ENCODE measurements around the gene SHISAL2A.
A peak's percentile ranks its signal among the peaks of the same experiment; 100 is the strongest.

The SHISAL2A gene

GRCh38 chr1:52676249-52676903 lies 43.4 kb downstream of the SHISAL2A start:
- no peak for TF ChIP-seq GATA2 (IDR thresholded peaks at IDR 0.05; ENCODE audit: low read depth, low read length)
- TF ChIP-seq GATA3 (IDR thresholded peaks at IDR 0.05; ENCODE audit: low read depth, low read length): no peak

DNA sequence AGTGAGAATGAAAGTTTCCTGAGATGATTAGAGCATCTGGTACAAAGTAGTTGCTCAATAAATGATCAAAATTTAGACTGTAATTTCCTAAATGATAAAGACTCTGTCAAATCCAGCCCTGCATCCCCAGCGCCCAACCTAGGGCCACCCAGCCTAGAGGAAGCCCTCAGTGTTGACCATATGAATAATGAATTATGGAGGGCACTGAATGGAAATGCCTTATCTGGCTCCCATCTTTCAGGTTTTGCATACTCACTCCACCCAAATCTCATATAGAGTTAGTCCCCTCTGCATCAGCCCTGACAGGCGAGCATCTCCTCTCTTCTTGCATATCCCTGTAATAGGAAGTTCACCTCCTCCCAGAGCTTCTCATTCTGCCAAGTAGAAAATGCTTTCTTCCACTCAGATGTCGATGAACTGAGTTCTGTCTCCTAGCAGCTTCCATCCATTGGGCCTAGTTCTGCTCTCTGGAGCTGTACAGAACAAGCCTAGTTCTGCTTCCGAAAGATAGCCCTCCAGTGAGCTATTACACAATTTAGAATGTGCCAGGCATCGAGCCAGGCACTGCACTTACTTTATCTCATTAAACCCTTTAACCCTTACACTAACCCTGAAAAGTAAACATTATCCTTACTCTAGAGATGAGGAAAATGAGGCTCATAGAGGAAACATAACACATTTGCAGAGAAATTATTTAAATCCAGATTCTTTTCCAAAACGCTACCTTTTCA lies 44.3 kb downstream of the SHISAL2A start:
- TF ChIP-seq GATA3 (IDR thresholded peaks at IDR 0.05; ENCODE audit: low read depth, low read length): no peak
- peak; percentile 33 for TF ChIP-seq GATA2 (IDR thresholded peaks at IDR 0.05; ENCODE audit: low read depth, low read length)

DNA sequence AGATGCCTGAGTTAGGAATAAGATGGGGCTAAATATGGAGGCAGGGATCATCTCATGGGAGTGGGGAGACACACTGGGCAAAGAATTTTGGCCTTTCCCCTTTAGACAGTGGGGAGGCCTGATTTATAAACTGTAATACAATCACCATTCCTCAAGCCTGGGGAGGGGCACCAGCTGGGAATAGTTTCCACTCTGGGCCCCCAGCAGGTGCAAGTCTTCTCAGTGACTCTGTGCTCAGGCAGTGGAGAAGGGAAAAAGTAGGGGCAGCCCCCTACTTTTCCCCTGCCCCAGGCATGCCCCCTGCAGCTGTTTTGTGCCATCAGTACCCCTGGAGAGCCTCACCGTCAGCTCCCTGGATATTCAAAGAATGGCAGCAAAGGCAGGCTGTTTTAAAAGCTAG lies 46.1 kb downstream of the SHISAL2A start:
- no peak for TF ChIP-seq GATA3 (IDR thresholded peaks at IDR 0.05; ENCODE audit: low read depth, low read length)
- TF ChIP-seq GATA2 (IDR thresholded peaks at IDR 0.05; ENCODE audit: low read depth, low read length): no peak

GRCh38 chr1:52679498-52679897 lies 46.5 kb downstream of the SHISAL2A start:
- no peak for TF ChIP-seq GATA3 (IDR thresholded peaks at IDR 0.05; ENCODE audit: low read depth, low read length)
- no peak for TF ChIP-seq GATA2 (IDR thresholded peaks at IDR 0.05; ENCODE audit: low read depth, low read length)

DNA sequence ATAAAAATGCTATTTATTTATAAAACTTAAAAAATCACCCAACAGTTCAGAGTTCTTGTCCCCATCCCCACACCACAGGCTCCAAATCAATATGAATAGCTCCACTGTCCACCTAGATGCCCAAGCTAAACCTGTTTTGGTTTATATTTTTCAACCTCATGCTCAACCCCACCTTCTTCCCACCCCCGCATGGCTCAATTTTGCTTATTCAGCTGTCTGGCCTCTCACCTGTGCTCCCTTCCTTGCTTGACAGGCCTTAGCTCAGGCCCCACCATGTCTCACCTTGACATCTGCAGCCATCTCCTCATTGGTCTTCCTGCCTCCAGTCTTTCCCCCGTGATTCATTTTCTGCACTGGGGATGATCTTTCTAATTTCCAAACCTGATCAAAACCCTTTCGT lies 47.4 kb downstream of the SHISAL2A start:
- TF ChIP-seq GATA3 (IDR thresholded peaks at IDR 0.05; ENCODE audit: low read depth, low read length) (no peak), GATA2 (IDR thresholded peaks at IDR 0.05; ENCODE audit: low read depth, low read length) (no peak)

DNA sequence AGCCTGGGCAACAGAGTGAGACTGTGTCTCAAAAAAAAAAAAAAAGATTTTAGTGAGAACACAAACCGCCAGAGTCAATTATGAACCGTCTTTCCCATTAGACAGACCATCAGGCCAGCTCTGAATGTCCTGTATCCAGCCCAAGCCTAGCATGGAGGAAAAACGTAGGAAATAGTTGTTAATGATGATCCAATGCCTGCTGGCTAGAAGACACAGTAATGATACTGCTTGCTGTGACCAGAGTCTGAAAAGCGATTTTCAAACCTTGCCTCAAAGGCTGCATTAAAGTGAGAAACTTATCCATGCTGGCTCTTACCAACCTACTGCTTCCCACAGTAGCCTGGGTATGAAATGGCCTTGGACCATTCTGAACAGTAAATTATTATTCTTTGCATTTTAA lies 48.2 kb downstream of the SHISAL2A start:
- TF ChIP-seq GATA2 (IDR thresholded peaks at IDR 0.05; ENCODE audit: low read depth, low read length): no peak
- no peak for TF ChIP-seq GATA3 (IDR thresholded peaks at IDR 0.05; ENCODE audit: low read depth, low read length)

GRCh38 chr1:52683367-52683940 lies 50.5 kb downstream of the SHISAL2A start:
- TF ChIP-seq GATA3 (IDR thresholded peaks at IDR 0.05; ENCODE audit: low read depth, low read length): no peak
- no peak for TF ChIP-seq GATA2 (IDR thresholded peaks at IDR 0.05; ENCODE audit: low read depth, low read length)

DNA sequence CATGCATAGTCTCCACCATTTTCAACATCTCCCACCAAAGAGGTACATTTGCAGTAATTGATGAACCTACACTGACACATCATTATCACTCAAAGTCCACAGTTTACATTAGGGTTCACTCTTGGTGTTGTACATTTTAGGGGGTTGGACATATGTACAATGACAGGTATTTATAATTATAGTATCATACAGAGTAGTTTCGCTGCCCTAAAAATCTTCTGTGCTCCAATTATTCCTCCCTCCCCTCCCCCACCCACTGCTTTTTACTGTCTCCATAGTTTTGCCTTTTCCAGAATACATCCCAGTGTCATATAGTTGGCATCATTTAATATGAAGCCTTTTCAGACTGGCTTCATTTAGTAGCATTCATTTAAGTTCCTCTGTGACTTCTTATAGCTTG lies 51.6 kb downstream of the SHISAL2A start:
- TF ChIP-seq GATA3 (IDR thresholded peaks at IDR 0.05; ENCODE audit: low read depth, low read length): no peak
- TF ChIP-seq GATA2 (IDR thresholded peaks at IDR 0.05; ENCODE audit: low read depth, low read length): no peak

GRCh38 chr1:52686830-52687229 lies 53.9 kb downstream of the SHISAL2A start:
- TF ChIP-seq GATA3 (IDR thresholded peaks at IDR 0.05; ENCODE audit: low read depth, low read length) (no peak), GATA2 (IDR thresholded peaks at IDR 0.05; ENCODE audit: low read depth, low read length) (no peak)

GRCh38 chr1:52691821-52692220 lies 58.9 kb downstream of the SHISAL2A start:
- TF ChIP-seq GATA3 (IDR thresholded peaks at IDR 0.05; ENCODE audit: low read depth, low read length): no peak
- TF ChIP-seq GATA2 (IDR thresholded peaks at IDR 0.05; ENCODE audit: low read depth, low read length): no peak

- TF ChIP-seq GATA3 (IDR thresholded peaks at IDR 0.05; ENCODE audit: low read depth, low read length) (no peak), GATA2 (IDR thresholded peaks at IDR 0.05; ENCODE audit: low read depth, low read length) (no peak)
Observed at GRCh38 chr1:52692697-52693096, 59.7 kb downstream of the SHISAL2A start.

DNA sequence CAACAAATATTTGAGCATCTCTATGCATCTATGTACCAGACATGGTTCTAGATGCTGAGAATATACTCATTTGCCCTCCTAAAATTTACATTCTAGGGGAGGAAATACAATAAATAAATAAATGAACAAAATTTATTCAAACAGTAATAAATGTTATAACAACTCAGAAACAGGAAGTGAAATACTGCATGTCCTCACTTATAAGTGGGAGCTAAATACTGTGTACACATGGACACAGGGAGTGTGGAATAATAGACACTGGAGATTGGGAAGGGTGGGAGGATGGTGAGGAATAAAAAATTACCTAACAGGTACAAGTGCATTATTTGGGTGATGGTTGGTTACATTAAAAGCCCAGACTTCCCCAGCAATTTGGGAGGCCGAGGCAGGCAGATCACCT lies 60.9 kb downstream of the SHISAL2A start:
- TF ChIP-seq GATA3 (IDR thresholded peaks at IDR 0.05; ENCODE audit: low read depth, low read length): no peak
- TF ChIP-seq GATA2 (IDR thresholded peaks at IDR 0.05; ENCODE audit: low read depth, low read length): no peak

- TF ChIP-seq GATA3 (IDR thresholded peaks at IDR 0.05; ENCODE audit: low read depth, low read length) (no peak), GATA2 (IDR thresholded peaks at IDR 0.05; ENCODE audit: low read depth, low read length) (no peak)
Observed at GRCh38 chr1:52695627-52696026, 62.7 kb downstream of the SHISAL2A start.

DNA sequence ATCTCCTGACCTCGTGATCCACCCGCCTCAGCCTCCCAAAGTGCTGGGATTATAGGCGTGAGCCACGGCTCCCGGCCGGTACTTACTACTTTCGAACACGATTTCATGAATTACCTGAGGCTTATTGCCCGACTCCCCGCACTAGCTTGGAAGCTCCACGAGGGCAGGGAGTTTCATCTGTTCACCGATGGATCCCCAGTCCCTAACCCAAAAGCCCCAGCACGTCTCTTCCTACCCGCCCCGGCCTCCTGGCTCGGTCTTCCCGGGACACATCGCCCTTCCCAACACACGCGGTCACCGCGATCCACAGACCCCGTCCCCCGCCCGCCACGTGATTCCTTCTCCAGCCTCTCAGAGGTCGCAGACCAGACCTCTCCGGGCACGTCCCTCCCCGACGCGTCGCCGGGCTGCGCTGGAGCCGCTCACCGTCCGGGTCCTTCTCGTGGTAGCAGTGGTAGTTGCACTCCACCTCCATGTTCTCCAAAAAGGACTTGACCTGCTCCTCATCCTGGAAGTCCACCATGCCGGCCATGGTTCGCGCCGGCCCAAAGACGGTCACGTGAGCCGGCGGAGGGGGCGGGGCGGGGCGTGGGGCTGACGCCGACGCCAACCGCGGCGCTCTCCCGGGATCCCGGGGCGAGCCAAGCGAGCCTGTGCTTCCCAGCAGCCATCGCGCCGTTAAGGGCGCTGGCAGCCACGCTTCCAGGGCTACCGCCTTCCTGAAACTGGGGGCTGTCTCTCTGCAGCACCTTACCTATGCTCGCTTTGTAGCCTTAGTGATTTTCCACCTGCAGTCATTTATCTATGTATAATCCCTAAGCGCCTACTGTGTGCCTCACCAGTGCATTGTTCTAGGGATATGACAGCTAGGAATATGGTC lies 65.1 kb downstream of the SHISAL2A start, which contains the start of gene COA7:
Gene COA7, minus strand, starts transcription at position 553 of the 880 bp plus-strand sequence. Its CDS starts 21 bp downstream, at position 532.
- TF ChIP-seq GATA3 (IDR thresholded peaks at IDR 0.05; ENCODE audit: low read depth, low read length) (no peak), GATA2 (IDR thresholded peaks at IDR 0.05; ENCODE audit: low read depth, low read length) (no peak)
